GM12891 (cell line): Measurements from ENCODE around the gene SLC25A21.

Source experiments
- POLR2A ChIP-seq: IDR thresholded peaks from 2 replicates; pipeline ENCODE4 v1.6.1; 2011; ENCODE audit warnings: low read depth, low read length, control low read depth
- POLR2AphosphoS5 ChIP-seq: IDR thresholded peaks from 2 replicates; pipeline ENCODE4 v1.6.1; 2011; ENCODE audit warnings: low read depth, low read length, control low read depth
- SPI1 ChIP-seq: IDR thresholded peaks from 2 replicates; pipeline ENCODE4 v1.6.1; 2011; ENCODE audit warnings: low read depth, low read length, control low read depth
- TAF1 ChIP-seq: IDR thresholded peaks from 2 replicates; pipeline ENCODE4 v1.6.1; 2011; ENCODE audit warnings: low read depth, low read length, control low read depth

- TF ChIP-seq POLR2A (no peak), POLR2AphosphoS5 (no peak), TAF1 (no peak), SPI1 (no peak)
These were observed 355.1 kb downstream of the SLC25A21 start for GRCh38 chr14:36817071-36817930.
